C4-2B (cell line): Measurements from ENCODE around the gene ATN1.

Source experiments
- ZFX ChIP-seq: fragments of 450-650 bp; IDR thresholded peaks from 2 replicates; pipeline ENCODE4 v1.6.1; 2017
- TF ChIP-seq, protein P1 (sequence below): fragments of 450-650 bp; conservative IDR thresholded peaks from 2 replicates; pipeline ENCODE4 v1.5.1; 2017; ENCODE audit warnings: mild to moderate bottlenecking

DNA sequence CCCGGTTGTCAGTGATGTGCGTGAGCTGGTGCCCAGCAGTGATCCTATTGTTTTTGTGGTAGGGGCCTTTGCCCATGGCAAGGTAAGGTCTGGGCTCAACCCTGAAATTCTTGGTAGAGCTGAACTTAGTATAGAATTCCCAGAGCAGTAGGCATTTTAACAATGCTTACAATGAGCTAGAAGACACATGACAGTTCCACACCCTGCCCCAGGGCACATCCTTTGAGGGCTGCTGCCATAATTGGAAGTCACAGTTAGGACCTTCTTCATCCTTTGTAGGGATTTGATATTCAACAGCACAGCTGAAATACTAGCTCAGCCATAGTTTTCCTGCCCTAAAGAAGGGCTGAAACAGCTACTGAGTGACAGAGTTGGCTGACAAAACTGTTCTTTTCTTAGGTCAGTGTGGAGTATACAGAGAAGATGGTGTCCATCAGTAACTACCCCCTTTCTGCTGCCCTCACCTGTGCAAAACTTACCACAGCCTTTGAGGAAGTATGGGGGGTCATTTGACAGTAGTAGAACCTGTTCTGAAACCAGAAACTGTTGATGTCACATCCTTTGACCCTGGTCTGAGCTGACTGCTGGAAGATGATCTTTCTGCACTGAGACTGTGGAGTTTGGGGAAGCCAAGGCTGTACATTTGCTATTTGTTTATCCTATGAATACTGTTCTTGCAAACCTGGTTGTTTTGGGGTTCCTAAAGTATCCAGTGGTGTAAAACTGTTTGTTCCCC, 47.7 kb downstream of the ATN1 start:
- TF ChIP-seq, protein P1, sequence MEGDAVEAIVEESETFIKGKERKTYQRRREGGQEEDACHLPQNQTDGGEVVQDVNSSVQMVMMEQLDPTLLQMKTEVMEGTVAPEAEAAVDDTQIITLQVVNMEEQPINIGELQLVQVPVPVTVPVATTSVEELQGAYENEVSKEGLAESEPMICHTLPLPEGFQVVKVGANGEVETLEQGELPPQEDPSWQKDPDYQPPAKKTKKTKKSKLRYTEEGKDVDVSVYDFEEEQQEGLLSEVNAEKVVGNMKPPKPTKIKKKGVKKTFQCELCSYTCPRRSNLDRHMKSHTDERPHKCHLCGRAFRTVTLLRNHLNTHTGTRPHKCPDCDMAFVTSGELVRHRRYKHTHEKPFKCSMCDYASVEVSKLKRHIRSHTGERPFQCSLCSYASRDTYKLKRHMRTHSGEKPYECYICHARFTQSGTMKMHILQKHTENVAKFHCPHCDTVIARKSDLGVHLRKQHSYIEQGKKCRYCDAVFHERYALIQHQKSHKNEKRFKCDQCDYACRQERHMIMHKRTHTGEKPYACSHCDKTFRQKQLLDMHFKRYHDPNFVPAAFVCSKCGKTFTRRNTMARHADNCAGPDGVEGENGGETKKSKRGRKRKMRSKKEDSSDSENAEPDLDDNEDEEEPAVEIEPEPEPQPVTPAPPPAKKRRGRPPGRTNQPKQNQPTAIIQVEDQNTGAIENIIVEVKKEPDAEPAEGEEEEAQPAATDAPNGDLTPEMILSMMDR: no peak
- no peak for TF ChIP-seq ZFX
